Stimulated activated CD8-positive, alpha-beta memory T cell treated with anti-CD3 and anti-CD28 coated beads, Interleukin-4, amount 100 ng/mL, for 4 hours (primary cell): Measurements from ENCODE around the gene AQP1.

Experiments used
- DNase-seq, 2 donors: peaks; one replicate each; pipeline ENCODE4 v3.0.0-alpha.2; 2020; ENCODE audit warnings: low read depth in 2 of 2, low spot score in 1 of 2

Gene AQP1

DNA sequence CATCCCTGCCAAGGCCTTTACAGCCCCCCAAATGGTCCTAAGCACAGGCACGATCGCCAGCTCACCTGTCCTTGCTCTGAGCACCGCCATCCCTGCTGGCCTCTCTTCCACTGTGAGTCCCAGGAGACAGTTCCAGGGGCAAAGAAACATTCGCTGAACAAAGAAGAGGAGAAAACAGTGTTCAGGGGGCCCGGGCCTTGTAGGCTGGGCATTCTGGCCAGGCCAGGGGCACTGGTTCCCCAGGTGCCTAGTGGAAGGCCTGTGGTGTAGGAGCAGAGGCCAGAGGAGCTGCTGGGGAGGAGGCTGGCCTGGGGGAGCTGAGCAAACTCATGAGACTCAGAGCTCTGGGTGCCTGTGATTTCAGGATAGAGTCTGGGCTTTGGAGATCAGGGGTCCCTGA lies 22.6 kb downstream of the AQP1 start:
- DNase-seq, result no peak

DNA sequence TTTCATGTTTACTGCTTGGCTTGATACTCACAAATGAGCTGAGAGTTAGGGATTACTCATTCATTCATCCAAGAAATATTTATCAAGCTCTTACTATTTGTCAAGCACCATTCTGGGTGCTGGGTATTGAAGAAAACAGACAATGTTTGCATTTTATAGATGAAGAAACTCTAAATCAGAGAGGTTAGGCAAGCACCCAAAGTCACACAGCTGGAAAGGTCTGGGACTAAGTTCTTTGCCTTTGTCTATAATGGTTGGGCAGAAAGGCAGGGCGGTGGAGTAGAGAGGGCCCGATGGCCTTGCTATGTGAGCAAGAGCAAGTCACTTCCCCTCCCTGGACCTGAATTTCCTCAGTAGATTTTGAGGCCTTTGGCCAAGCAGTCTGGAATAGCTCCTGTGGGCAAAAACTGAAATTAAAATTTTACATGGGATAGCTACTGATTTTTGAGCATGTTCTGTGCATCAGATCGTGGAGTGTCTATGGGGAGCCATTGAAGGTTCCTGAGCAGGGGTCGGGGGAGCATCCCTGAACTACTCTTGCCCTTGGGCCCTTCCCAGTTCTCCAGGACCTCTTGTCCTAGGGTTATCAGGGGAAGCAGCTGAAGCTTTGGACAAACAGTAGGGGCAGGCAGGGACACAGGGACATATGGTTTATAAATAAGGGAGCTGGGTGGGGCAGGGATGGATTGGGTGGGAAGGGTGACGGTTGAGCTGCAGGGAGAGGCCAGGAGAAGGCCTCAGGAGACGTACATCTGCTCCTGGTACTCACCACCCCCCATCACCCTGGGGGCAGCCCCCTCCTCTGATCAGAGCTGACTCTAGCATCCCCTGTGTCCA lies 23.3 kb downstream of the AQP1 start:
- no peak for DNase-seq

DNA sequence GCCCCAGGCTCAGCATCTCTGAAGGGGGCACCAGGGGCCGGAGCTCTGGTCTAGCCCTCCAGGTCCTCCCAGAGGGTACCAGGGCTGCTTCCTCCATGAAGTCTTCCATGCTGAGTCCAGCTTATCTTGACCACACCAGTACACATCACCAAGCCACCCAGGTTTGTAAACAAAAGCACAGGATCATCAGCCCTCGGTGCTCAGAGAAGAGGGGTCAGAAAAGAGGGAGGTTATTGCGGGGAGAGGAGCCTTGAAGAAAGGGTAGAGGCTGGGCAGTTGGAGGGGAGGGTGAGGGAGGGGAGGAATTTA lies 23.9 kb downstream of the AQP1 start:
- DNase-seq, result no peak

DNA sequence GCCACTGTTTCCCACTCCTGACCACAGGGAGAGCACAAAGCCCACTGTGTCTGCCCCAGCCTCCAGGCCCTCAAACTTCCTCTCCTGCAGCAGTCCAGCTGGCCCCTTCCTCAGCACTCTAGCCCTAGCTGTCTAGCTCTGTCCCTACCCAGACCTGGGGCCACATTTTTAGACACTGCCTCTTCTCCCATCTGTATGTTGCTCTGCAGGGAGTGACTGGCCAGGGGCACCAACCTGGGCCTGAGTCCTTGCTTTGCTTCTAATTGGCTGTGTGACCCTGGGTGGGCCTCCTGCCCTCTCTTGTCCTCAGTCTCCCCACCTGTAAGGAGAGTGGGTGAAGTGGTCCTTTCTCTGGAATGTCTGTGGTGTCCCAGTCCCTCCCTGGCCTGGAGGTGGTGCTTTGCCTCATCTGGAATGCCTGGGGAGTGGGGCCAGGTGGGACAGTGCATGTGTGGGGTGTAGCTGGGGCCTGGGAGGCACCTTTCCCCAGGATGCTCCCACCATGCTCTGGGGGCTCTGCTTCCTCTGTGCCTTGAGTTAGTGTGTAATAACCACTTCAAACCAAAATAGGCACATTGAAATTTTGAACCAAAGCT lies 25.1 kb downstream of the AQP1 start:
- DNase-seq, result no peak

DNA sequence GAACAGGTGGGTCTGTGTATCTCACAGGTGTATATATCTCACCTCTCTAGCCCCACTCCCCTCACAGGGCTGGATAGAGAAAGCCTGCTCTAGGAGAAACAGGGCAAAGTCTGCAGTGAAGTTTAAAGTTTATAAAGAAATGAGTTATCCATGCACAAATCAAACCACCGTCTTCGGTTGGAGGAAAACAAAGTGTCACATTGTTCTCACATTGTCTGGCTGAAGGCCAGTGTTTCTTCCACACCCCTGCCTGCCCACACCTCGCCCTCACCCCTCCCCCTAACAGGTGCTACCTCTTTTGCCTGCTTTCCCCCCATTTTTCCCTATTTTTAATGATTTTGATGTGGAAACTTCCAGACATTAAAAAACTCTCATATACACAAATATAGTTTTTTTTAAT lies 25.8 kb downstream of the AQP1 start:
- DNase-seq, result no peak

DNA sequence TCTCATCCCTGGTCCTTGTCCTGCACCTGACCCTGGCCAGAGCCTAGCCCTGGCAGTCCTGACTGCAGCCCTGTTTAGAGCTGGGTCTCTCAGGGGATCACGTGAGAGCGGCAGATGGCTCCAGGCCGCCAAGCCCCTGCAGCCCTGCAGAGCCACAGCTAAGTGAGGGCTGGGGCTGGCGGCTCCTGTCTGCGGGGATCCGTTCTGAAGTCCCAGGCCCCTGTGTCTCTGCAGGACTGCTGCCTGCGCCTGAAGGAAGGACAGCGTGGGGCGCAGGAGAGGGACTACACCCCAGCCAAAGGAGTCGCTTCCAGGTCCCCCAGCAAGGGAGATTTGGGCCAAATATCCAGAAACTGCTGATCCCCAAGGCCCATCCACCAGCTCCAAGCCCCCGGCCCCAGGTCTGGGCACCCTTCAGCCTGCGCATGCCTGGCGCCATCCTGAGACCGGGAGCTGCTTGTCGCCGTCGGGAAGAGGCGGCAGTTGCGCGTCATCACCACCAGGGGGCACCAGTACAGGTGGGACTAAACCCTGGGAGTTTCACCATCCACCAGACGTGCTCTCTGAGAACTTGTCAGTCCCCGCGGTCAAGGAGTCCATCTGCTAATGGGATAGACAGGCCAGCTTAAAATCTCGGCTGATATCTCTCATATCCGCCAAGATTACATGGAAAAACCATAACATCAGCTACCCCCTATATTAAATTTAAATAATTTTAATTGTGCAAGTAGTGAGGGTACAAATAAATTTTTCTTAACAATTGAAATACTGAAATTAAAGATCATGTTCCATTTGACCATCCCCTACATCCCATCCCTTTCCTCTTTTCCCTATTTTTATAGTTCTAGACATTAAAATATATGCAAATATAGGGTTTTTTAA lies 27.0 kb downstream of the AQP1 start:
- peak in 1 of 2 donors; percentile 20 for DNase-seq

DNA sequence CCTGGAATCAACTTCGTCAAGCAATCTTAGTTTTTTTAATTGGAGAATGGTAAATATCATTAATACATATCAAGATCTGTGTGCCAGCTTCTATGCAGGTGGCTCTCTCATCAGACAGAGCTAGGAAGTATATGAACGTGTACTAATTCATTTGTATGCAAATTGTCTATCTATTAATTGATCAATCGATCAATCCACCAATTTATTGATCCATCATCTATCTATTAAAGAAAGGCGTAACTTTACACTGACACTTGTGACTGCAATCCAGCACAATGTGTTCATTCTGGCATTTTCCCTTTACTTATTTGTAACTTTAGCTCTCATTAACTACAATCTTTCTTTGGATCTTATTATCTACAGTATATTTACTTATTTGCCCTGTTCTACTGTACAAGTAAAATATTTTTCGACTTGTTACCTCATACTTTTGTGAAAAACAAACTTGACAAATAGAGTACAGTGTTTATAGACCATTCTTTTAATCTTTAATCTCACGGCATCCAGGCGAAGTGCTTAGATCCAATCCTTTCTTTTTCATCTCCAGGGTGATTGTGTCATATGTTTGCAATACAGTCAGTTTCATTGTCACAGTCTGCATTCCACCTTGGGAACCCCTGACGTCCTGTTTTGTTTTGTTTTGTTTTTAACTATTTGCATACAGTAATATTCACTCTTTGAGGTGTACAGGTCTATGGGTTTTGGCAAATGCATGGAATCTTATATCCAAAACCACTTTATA lies 30.1 kb downstream of the AQP1 start:
- no peak for DNase-seq

DNA sequence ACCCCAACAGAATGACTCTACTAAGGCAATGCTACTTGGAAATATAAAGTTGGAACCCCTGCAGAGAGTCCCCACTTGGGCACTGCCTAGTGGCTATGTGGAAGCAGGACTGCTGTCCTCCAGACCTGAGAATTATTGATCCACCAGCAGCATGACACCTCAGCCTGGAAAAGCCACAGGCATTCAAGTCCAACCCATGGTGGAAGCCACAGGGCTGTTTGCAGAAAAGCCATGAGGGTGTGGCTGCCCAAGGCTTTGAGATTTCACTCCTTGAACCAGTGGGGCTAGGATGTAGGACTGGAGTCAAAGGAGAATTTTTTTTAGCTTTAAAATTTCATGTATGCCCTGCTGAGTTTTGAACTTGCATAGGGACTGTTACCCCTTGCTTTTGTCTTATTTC lies 38.5 kb downstream of the AQP1 start:
- DNase-seq, result no peak

DNA sequence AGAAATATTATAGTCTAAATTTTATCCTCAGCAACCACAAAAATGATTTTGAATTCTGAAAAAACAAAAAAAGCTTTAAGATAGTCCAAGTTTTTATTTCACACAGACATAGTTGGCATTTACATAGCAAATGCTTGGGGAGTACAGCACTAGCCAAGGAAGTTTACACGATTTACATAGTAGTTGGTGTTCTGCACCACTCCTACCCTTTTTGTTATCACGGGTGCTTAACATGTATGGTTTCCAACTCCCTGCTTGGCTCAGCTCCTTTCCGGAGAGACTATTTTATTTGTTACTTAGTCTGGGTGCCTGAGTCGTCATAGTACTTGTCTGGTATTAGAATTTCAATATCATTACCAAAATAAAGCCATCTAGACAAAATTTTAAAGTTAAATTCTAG lies 43.3 kb downstream of the AQP1 start:
- DNase-seq, result no peak

DNA sequence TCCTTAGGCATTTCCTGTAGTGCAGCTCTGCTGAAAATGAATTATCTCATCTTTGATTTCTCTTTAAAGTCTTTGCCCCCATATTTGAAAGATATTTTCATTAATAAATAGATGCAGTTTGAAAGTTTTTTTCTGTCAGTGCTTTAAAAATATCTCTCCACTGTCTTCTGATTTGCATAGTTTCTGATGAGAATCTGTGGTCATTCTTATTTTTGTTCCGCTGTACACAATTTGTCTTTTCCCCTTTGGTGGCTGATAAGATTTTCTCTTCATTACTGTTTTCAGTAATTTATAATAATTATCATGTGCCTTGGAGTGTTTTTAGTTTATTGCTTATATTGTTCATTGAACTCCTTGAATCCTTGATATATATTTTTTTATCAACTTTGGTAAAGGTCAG lies 45.1 kb downstream of the AQP1 start:
- no peak for DNase-seq

DNA sequence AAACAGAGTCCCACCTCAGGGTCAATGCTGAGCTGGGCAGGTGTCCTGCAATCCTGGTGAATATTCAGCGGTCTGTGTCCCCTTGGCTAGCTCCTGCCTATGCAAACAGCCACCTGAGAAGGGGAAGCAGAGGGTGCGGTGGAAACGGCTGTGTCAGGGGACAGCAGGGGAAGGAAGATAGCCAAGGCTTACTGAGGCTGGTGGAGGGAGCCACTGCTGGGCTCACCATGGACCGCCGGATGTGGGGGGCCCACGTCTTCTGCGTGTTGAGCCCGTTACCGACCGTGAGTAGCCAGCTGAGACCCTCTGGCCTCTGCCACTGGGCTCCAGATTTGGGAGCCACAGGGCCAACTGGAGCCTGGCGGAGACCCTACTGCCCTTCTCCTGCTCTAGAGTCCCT lies 52.2 kb downstream of the AQP1 start, which contains the start of gene GHRHR:
Gene GHRHR (plus strand): TSS at position 112 of the 400 bp plus-strand sequence. CDS start 116 bp downstream, at position 228.
- DNase-seq, result no peak

DNA sequence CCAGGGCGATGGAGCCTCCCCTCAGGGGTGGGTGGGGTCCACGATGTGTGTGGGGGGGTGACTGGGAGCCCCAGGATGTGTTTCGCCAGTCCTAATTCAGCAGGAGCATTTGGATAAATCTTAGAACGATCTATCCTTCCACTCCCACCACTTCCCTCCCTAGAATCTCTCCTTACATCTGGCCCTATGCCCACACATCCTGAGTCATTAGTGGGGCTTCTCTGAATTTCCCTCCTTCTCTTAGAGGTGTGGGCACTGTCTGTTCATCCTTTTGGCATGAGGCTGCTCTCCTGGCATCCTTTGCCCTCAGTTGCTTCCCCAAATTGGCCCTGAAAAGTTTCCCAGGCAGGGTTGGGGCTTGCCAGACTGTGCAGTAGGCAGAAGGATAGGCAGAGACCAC lies 53.7 kb downstream of the AQP1 start:
- no peak for DNase-seq

DNA sequence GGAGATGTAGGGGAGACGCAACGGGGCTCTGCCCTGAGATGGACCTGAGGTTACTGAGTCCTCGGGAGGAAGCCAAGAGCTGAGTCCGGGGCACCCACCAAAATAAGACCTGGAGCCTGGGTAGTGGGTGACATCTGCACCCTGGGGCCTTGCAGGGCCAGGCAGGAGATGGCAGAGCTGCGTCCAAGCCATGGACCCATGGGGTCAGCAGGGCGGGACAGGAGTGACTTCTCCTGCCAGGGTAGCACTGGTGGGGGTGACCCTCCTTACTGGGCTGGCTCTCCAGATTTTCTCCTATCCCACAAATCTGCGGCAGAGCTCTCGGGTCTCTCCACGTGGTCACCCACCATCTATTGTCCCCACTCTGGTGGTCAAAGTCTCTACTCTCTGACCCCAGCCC lies 54.2 kb downstream of the AQP1 start:
- DNase-seq, result no peak

DNA sequence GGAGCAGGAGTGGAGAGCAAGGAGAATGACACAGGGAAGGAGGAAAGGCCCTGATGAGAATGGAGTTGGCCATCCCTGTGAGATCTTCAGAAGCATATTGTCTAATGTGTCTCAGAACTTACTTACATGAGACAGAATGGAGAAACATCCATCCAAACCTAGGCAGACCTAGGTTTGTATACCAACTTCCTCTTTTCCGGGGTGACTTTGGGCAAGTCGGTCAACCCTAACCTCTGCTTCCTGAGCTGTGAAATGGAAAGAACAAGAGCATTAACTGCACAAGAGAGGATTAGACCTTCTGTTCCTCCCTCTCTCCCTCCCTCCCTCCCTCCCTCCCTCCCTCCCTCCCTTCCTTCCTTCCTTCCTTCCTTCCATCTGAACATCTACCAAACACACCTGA lies 56.6 kb downstream of the AQP1 start:
- no peak for DNase-seq

DNA sequence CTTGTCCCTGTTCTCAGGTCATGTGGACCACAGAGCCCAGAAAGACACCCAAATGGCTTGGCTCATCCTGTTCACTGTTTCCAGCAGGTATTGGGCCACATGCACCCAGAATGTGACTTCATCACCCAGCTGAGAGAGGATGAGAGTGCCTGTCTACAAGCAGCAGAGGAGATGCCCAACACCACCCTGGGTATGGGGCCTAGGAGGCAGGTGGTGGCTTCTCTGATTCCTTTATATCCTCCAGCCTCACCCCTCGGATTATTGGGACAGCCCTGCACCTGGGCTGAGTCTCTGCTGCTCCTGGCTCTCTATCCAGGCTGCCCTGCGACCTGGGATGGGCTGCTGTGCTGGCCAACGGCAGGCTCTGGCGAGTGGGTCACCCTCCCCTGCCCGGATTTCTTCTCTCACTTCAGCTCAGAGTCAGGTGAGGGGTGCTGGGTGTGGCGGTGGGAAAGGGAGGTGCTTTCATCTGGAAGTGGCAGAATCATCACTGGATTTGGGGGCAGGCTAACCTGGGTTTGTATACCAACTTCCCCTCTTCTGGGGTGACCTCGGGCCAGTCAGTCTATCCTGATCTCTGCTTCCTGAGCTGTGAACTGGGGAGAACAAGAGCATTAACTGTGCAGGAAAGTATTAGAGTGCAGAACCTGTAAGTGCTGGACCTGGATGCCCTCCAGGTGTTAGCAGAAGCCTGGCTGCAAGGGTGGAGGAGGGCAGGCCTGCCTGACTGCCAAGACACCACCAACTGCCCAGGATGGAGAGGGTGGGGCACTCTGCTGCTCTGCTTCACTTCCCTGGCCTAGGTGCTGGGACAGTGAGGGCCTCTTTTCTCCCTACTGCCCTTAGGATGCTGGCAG lies 57.3 kb downstream of the AQP1 start:
- no peak for DNase-seq

DNA sequence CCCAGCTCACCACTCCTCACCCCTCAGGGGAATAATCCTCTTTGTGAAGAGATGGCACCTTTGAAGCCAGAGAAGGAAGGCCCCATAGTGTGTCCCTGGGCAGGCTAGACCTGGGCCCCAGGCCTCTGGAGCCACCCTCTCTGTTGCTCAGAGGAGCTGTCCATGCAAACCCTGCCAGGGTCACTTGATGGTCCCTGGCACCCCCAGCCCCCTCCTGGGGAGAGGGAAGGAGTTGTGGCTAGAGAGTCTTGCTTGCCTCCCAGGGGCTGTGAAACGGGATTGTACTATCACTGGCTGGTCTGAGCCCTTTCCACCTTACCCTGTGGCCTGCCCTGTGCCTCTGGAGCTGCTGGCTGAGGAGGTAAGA lies 57.9 kb downstream of the AQP1 start:
- no peak for DNase-seq

DNA sequence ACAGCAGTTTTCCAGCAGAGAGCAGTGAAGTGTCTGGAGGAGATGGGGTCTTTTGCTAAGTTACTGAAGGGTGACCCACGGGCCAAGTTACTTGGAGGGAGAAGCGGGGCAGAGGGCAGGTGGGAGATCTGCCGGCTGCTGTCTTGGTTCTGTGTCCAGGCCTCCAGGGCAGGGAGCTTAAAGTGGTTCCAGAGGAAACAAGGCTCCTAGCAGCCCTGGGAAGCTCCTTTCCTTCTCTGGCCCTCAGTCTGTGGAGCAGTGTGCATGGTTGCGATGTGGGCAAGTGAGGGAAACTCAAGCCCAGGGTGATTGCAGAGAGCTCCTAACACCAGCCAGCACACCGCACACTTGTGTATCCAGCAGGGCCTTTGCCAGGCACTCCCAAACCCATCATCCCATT lies 58.4 kb downstream of the AQP1 start:
- no peak for DNase-seq

DNA sequence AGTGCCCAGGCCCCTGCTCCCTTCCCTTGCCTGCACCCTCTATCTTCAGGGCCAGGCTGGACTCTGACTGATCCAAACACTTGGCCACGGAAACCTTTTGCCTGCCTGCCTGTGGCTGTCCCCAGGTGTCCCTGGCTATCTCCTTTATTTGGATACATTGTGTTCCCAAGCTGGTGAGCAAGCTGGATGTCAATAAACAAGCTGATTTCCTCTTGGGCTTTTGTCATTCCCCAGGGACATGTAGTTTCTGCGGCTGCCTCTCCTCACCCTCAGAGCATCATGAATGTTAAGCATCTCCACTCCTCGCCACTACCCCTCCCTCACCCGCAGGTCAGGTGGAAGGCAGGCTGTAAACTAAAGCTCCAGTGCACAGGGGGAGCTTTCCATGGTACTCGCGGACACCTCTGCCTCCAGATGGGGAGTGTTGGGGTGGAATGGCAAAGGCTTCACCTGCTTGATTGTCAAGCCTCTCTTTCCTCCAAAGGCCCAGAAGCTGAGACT lies 59.0 kb downstream of the AQP1 start:
- no peak for DNase-seq

DNA sequence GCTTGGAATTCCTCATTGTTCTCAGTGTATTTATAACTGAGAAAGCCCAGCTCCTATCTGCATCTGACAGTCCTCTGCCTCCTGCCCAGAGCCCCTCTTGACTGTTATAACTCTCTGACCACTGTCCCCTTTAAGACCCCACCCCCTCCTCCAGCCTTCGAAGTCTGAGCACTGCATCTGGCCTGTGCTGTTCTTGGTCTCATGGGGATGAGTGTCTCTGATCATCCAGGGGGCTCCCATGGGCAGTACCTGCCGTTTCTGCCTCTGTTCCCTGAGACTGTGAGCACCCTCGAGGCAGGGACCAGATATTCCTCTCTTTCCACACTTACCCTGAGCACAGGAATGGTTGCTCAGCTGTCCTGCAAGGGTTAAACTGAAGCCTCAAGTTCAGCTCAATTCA lies 59.8 kb downstream of the AQP1 start:
- DNase-seq, result no peak

DNA sequence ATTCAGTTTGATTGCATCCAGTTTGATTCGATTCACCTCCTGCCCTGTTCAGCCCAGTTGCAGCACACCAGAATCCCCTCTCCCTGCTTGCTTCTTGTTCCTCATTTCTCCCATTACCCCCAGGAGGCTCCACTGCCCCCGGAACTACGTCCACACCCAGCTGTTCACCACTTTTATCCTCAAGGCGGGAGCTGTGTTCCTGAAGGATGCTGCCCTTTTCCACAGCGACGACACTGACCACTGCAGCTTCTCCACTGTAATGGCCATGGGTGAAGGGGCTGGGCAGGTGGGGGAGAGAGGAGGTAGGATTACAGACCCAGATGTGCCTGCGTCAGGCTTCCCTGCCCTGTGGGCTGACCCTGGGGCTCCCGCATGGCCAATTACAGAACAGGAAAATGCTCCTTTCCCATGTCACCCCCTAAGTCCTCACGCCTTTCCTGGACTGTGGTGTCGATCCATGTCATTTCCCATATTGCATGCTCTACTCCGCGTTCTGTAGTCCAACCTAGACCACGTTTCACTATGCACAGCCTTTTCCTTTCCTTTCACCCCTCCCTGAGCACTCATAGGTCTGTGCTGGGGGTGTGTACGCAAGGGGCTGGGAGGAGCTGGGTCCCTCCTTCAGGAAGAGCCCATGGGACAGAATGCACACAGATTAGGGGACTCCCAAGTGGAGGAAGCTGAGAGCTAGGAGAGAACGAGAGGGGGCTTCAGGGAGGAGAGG lies 60.3 kb downstream of the AQP1 start:
- DNase-seq, result no peak
